GM12864 (cell line): Measurements from ENCODE around the gene TMEM131.

Source experiments
- DNase-seq: peaks from one replicate; pipeline ENCODE4 v3.0.0-alpha.2; 2011; ENCODE audit warnings: low read depth
- H3K4me3 ChIP-seq: 2 replicates; pipeline ENCODE4 v1.5.1; 2011; ENCODE audit warnings: mild to moderate bottlenecking, low read depth, low read length, control low read depth
- TF ChIP-seq, protein P1 (sequence below): IDR thresholded peaks from 2 replicates; pipeline ENCODE4 v1.5.1; 2011; ENCODE audit warnings: low read depth, mild to moderate bottlenecking, moderate library complexity, low read length, control low read depth, inconsistent platforms; ENCODE audit errors: missing control alignments

Gene TMEM131

DNA sequence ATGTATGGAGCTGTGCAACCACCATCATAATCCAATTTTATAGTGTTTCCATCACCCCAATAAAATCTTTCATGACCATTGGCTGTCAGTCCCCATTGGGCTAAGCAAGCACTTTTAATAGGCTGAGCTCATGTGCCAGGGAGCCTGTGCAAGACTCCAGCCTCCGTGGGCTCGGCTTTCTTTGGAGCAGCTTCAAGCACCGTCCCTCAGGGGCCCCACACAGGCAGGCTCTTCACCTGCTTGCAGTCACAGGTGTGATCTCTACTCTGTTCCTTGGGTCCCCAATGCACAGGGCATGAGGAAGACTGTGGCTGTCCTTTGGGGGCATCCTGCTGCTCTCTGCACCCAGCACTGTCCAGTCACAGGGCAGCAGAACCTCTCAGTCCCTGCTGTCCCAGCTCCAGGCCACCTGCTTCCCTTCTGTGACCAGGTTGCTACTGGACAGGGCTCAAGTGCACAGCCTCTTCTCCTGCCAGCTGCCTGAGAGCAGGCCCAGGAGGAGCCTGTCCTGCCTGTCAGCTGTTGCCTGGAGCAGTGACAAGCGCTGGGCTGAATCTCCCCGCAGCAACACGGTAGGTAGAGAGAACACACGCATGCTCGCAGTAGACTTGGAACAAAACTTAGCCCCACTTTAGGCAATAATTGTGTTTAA is 40.7 kb upstream of the TMEM131 start:
- TF ChIP-seq, protein P1, sequence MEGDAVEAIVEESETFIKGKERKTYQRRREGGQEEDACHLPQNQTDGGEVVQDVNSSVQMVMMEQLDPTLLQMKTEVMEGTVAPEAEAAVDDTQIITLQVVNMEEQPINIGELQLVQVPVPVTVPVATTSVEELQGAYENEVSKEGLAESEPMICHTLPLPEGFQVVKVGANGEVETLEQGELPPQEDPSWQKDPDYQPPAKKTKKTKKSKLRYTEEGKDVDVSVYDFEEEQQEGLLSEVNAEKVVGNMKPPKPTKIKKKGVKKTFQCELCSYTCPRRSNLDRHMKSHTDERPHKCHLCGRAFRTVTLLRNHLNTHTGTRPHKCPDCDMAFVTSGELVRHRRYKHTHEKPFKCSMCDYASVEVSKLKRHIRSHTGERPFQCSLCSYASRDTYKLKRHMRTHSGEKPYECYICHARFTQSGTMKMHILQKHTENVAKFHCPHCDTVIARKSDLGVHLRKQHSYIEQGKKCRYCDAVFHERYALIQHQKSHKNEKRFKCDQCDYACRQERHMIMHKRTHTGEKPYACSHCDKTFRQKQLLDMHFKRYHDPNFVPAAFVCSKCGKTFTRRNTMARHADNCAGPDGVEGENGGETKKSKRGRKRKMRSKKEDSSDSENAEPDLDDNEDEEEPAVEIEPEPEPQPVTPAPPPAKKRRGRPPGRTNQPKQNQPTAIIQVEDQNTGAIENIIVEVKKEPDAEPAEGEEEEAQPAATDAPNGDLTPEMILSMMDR = no peak
- no peak for DNase-seq
- no peak overlapping the region for H3K4me3 ChIP-seq

DNA sequence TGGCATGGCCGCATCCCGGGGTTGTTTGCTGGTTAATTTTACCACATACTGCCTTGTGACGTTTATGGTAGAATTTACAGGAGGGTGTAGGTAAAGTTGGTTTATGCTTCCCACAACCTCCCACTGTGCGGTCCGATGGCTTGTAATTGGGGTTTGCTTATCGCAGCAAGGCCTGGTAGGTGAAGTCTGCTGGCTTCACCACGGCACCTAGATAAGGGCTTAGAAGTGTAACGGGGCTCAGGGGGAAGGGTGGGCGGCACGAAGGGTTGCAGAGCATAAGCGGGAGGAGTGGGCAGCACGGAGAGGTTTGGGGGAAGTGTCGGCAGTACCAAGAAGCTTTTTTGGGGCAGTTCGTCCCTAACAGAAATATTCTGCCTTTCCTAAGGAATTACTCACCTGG is 39.0 kb upstream of the TMEM131 start:
- H3K4me3 ChIP-seq = no peak overlapping the region
- TF ChIP-seq, protein P1 = no peak
- DNase-seq = no peak

DNA sequence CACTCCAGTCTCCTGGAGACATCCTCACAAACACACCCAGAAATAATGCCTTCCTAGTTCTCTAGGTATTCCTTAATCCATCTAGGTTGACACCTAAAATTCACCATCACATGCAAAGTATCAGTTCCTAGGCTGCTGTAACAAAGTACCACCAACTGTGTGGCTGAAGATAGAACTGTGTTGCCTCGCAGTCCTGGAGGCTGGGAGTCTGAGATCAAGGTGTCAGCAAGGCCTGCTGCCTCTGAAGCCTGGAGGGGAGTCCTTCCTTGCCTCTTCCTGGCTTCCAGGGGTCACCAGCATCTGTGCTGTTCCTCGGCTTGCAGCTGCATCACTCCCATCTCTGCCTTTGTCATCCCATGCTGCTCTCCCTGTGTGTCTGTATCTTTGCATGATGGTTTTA is 36.3 kb upstream of the TMEM131 start:
- H3K4me3 ChIP-seq = no peak overlapping the region
- TF ChIP-seq, protein P1 = no peak
- DNase-seq = no peak

DNA sequence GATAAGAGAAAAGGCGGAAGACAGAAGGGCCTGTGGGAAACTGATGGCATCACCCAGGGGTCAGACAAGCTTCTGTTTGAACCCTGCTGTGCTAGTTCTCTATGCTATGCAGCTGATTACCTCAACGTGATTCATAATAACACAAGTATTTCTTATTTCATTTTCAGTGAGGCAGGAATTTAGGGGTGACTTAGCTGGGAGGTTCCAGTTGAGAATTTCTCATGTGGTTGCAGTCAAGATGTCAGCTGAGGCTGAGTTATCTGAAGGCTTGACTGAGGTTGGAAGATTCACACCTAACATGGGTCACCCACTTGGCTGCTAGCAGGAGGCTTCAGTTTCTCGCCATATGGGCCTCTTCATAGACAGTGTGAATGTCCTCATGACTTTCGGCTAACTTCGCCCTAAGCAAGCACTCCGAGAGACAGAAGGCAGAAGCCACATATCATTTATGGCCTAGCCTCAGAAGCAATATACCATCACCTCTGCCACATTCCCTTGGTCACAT is 34.0 kb upstream of the TMEM131 start:
- TF ChIP-seq, protein P1 = no peak
- no peak for DNase-seq
- no peak overlapping the region for H3K4me3 ChIP-seq

DNA sequence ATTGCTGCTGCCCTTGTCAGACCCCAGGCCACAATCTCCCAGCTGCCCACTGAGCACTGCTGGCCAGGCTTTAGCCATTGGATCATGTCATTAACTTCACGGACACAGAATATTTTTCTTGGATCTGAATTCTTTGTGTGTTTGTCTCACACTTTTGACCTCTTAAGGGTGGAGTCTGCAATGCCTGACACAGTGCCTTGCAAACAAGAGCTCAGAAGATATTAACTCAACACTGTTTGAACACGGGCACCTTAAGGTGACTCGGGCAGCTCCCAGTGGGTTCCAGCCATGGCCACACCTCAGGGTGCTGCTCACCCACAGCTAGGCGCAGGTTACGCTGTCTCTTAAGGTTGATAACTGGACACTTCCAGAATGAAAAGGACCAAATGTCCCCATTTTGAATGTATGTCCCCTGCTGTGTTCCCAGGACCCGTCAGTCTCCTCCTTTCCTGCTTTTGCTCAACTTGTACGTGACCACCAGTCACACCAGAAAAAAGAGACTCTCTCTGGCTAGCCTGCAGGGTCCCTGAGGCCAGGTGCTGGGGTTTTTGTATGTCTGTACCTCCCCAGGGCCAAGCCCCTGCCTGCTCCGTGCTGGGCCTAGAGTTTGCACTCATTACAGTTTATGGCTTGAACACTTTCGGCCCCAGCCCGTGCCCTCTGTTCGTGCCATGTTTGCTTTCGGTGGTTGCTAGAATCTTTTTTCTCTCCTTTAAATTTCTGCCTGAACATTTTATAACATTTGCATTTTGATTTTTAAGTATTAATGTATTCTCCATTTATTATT is 33.4 kb upstream of the TMEM131 start:
- no peak overlapping the region for H3K4me3 ChIP-seq
- DNase-seq = no peak
- TF ChIP-seq, protein P1 = no peak

DNA sequence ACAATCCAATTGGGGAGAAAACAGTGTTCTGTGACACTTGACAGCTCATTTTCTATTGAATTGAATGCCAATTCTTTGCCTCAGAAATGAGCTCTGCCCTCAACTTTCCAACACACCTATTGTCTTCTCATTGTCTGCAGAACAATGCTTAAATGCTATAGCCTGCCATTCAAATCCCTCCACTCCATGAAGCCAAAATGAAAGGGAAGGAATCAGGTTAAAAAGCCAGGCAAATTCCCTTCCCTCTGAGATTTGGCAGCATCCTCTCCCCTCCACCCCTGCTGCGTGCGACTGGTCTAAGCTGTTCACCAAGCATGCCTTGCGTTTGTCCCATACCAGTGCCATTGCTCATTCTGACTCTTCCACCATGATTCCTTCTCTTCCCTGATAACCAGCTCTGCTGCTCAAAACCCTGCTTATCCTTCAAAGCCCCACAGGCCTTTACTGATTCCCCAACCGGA is 32.4 kb upstream of the TMEM131 start:
- peak overlapping the region; percentile 29; the same call in 1 of the 2 replicates for H3K4me3 ChIP-seq
- no peak for DNase-seq
- TF ChIP-seq, protein P1 = no peak
